Lung (tissue), 12 donors: ENCODE results near the gene HOXB13. TPM values are rescaled to one million over a fixed set of nuclear protein-coding genes. Genes with fewer than 3 reads are reported as not detected.

Experiments
- ATAC-seq: fragments of 200-7000 bp; cut with Tn5 transposase; one replicate; pipeline ENCODE4 v1.9.1; 2020; ENCODE audit warnings: moderate number of reproducible peaks; ENCODE audit not compliant: insufficient read depth, low FRiP score
- DNase-seq, 3 donors: peaks; one replicate each; pipeline ENCODE4 v3.0.0-alpha.2; 2013 to 2017
- H3K27ac ChIP-seq, 2 donors: one replicate each; pipeline ENCODE4 v1.5.1; 2013; ENCODE audit warnings: mild to moderate bottlenecking in 2 of 2, moderate library complexity in 2 of 2, control low read depth in 1 of 2, inconsistent platforms in 1 of 2, low read depth in 1 of 2, low read length in 1 of 2
- H3K27me3 ChIP-seq, 3 donors: one replicate each; pipeline ENCODE4 v1.5.1; 2013; ENCODE audit warnings: low read length in 2 of 3; ENCODE audit not compliant: control insufficient read depth in 3 of 3, insufficient read depth in 3 of 3
- H3K36me3 ChIP-seq, 4 donors: one replicate each; pipeline ENCODE4 v1.5.1; 2013; ENCODE audit warnings: low read length in 4 of 4, mild to moderate bottlenecking in 1 of 4, moderate library complexity in 1 of 4; ENCODE audit not compliant: control insufficient read depth in 4 of 4, insufficient read depth in 4 of 4
- H3K4me1 ChIP-seq, 5 donors: one replicate each; pipeline ENCODE4 v1.5.1; 2013; ENCODE audit warnings: low read length in 5 of 5, mild to moderate bottlenecking in 2 of 5, moderate library complexity in 1 of 5; ENCODE audit not compliant: control insufficient read depth in 5 of 5, insufficient read depth in 5 of 5
- H3K4me3 ChIP-seq: one replicate; pipeline ENCODE4 v1.5.1; 2013; ENCODE audit warnings: mild to moderate bottlenecking, control low read depth, moderate library complexity
- H3K9ac ChIP-seq, 2 donors: one replicate each; pipeline ENCODE4 v1.5.1; 2013; ENCODE audit warnings: low read length in 2 of 2, control low read depth in 1 of 2; ENCODE audit not compliant: insufficient read depth in 1 of 2
- H3K9me3 ChIP-seq, 4 donors: one replicate each; pipeline ENCODE4 v1.5.1; 2013; ENCODE audit warnings: low read length in 3 of 4, mild to moderate bottlenecking in 1 of 4, moderate library complexity in 1 of 4; ENCODE audit not compliant: control insufficient read depth in 4 of 4, insufficient read depth in 3 of 4
- CTCF ChIP-seq: IDR thresholded peaks from 2 replicates; pipeline ENCODE4 v1.5.1; 2012; ENCODE audit warnings: mild to moderate bottlenecking; ENCODE audit errors: control extremely low read depth, extremely low read depth
- WGBS, 2 donors: extraction: QIAGEN DNeasy Blood & Tissue Kit; methylation state at CpG; one replicate each; pipeline ENCODE4 v1.1.7; 2013; 5-methylcytosine and 5-hydroxymethylcytosine counted together
- polyA plus RNA-seq, 2 donors: library from polyadenylated mRNA; stranded (reverse); fragments of 200-250 nt; gene quantifications; one replicate each; pipeline ENCODE4 v1.2.1, GENCODE V29; 2013
- total RNA-seq, 2 donors: library from RNA; depleted of rRNA in 1 of 2; stranded (reverse); fragments of >200 nt in 1 of 2; gene quantifications; one replicate each; pipeline ENCODE4 v1.2.1, GENCODE V29; 2014 to 2021
- donor health status: control.
- donor health status: control.
- donor health status: Bipolar disorder and iron deficiency.
- donor health status: healthy.
- donor health status: DM: yes; HTN: yes; CAD: no.

HOXB13 gene
- total and polyA plus RNA-seq, 4 donors = not detected

DNA sequence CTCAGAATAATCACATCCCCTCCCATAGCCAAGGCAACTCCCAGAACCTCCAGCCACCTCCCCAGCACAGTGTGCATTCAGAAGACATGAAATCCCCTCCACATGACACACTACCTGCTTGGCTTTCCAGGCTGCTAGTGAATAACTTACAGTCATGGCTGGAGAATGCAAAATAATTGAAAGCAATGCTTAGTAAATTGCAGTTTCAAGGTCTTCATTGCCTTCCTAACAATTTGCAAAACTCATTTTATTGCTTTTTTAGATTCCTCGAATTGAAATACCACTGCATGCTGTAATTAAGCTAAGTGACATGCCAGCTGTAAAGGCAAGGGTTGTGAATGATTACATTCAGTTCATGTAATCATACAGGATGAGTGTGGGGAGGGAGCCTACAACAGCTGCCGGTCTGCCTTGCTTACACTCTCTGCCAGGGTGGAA lies 29.0 kb upstream of the HOXB13 start:
- peaks cover 0 to 2% (median 0%) of the 10 kb centered on the region in 4 donors for H3K9me3 ChIP-seq
- no peak overlapping the region for H3K9ac ChIP-seq
- no peaks in the 10 kb centered on the region for H3K36me3 ChIP-seq
- 66 to 71% methylated on average over 2 of the region's 2 CpGs for WGBS, 2 donors
- H3K4me3 ChIP-seq = no peak overlapping the region
- ATAC-seq (no peak), DNase-seq (no peak)
- no peak for TF ChIP-seq CTCF
- H3K4me1 ChIP-seq = peaks cover 0 to 1% (median 0%) of the 10 kb centered on the region in 5 donors
- H3K27ac ChIP-seq = no peak overlapping the region
- H3K27me3 ChIP-seq = peaks cover 4 to 82% (median 74%) of the 10 kb centered on the region in 3 donors

GRCh38 chr17:48756830-48757251 lies 28.3 kb upstream of the HOXB13 start:
- Histone ChIP-seq H3K36me3 (no peaks in the 10 kb centered on the region), H3K27ac (no peak overlapping the region), H3K9me3 (peaks cover 0 to 5% (median 0%) of the 10 kb centered on the region in 4 donors), H3K27me3 (peaks cover 4 to 83% (median 77%) of the 10 kb centered on the region in 3 donors), H3K9ac (no peak overlapping the region), H3K4me3 (no peak overlapping the region), H3K4me1 (peaks cover 0 to 1% (median 0%) of the 10 kb centered on the region in 5 donors)
- DNase-seq (no peak), ATAC-seq (no peak)
- 25 to 36% methylated on average over 3 of the region's 3 CpGs for WGBS, 2 donors
- TF ChIP-seq CTCF = no peak

GRCh38 chr17:48755356-48755755 lies 26.8 kb upstream of the HOXB13 start:
- no peaks in the 10 kb centered on the region for H3K36me3 ChIP-seq
- no peak overlapping the region for H3K27ac ChIP-seq
- H3K4me1 ChIP-seq = peaks cover 0 to 1% (median 0%) of the 10 kb centered on the region in 5 donors
- H3K27me3 ChIP-seq = peaks cover 7 to 89% (median 88%) of the 10 kb centered on the region in 3 donors
- no peak for DNase-seq
- no peak for ATAC-seq
- WGBS, 2 donors = 13 to 14% methylated on average over 8 of the region's 8 CpGs
- TF ChIP-seq CTCF = no peak
- H3K4me3 ChIP-seq = no peak overlapping the region
- H3K9ac ChIP-seq = no peak overlapping the region
- peaks cover 0 to 9% (median 0%) of the 10 kb centered on the region in 4 donors for H3K9me3 ChIP-seq
